ENCODE results near the gene LMO3. TPM values are rescaled to one million over a fixed set of nuclear protein-coding genes. Genes with fewer than 3 reads are reported as not detected.

The LMO3 gene
- total RNA-seq, 1 donor = not detected

GRCh38 chr12:16585781-16586180, 20.2 kb downstream of the LMO3 start:
- no peaks in the 10 kb centered on the region for H3K4me1 ChIP-seq (ENCODE audit: insufficient read depth, low read length)
- H3K9me3 ChIP-seq (ENCODE audit: low read depth, low read length) = no peaks in the 10 kb centered on the region
- H3K27me3 ChIP-seq (ENCODE audit: insufficient read depth, low read length) = no peaks in the 10 kb centered on the region
- H3K4me3 ChIP-seq (ENCODE audit: low read length) = no peak overlapping the region

DNA sequence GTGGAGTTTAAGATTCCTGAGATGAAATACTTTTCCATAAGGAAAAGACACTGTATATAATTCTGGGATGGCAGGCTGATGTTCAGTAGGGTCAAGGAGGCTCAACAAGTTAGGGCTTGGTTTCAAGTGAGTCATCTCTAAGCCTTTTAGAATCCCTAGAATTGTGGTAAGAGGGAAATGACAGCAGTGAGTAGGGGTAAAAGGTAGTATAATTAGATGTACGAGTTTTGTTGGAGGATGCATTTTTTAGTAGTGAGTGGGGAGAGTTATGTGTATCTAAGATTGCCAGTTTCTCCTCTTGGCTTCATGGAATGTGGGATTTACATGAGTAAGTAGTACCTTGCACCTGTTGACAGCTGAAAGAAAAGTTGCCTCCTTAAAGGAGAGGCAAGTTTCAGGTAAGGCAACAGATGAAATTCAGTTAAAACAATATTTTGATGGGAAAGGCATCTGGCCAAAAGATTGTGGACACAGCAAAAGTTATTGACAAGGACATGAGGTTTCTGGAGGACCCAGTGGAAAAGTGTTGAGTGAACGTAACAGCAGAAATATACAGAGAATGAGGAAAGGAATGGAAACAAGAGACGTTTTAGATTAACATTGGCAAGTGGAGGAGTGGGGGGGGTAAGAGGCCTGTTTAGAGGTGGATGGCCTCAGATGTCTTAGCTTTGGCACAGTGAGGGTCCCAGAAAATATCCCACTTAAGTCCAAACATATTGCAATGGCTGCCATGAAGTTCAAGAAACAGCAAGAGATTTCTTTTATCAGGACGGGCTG, 21.8 kb downstream of the LMO3 start:
- Histone ChIP-seq H3K9me3 (ENCODE audit: low read depth, low read length) (no peaks in the 10 kb centered on the region), H3K27me3 (ENCODE audit: insufficient read depth, low read length) (no peaks in the 10 kb centered on the region), H3K4me3 (ENCODE audit: low read length) (no peak overlapping the region), H3K4me1 (ENCODE audit: insufficient read depth, low read length) (no peaks in the 10 kb centered on the region)

- Histone ChIP-seq H3K4me1 (ENCODE audit: insufficient read depth, low read length) (no peaks in the 10 kb centered on the region), H3K9me3 (ENCODE audit: low read depth, low read length) (no peaks in the 10 kb centered on the region), H3K27me3 (ENCODE audit: insufficient read depth, low read length) (no peaks in the 10 kb centered on the region), H3K4me3 (ENCODE audit: low read length) (no peak overlapping the region)
Observed at GRCh38 chr12:16581416-16581815, 24.5 kb downstream of the LMO3 start.

DNA sequence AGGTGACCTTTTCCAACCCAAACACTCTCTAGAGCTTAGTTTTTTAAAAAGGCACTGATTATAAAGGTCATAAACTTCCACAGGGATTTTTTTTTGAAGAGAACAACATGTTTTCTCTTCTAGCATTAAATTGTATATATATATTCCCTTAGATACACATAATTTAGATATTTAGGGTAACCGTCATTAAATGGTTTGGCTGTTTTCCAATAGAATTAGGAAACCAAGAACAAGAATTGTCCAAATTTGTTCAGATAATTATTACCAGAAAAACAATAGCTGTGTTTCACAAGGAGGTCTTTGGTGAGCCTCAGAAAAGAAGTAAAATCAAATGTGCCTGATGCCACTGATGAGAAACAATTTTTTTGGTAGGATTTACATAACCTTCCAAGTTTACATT, 26.9 kb downstream of the LMO3 start:
- Histone ChIP-seq H3K4me3 (ENCODE audit: low read length) (no peak overlapping the region), H3K4me1 (ENCODE audit: insufficient read depth, low read length) (no peaks in the 10 kb centered on the region), H3K9me3 (ENCODE audit: low read depth, low read length) (no peaks in the 10 kb centered on the region), H3K27me3 (ENCODE audit: insufficient read depth, low read length) (no peaks in the 10 kb centered on the region)

DNA sequence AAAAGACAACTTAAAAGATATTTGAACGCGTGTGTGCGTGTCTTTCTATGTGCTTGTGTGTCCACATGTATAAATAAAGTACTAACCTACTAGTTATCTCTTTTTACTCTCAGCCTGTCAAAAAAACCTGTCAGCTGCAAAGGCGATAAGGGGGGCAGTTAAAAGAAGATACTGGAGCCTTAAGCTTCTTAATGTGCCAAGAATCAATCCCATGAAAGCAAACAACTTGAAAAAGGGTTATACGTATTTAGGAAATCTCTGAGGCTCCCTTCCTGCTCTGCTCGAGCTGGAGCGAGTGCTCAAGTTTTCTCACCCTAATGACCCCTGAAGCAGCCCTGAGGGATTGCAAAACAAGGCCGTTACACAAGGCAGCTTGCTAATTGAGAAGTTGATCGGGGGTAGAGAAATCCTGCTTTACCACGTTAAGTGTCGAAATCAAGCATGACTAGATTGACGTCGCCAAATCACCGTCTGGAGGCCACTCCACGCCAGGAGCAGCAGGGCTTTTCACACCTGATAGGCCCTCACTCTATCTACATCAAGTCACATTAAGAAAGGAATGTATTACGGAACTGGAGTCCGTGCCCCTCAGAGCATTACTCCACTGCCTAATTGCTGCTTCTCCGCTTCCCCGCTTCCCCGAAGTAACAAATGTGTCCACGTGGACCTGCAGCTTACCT, 32.4 kb downstream of the LMO3 start:
- H3K9me3 ChIP-seq (ENCODE audit: low read depth, low read length) = no peaks in the 10 kb centered on the region
- no peak overlapping the region for H3K4me3 ChIP-seq (ENCODE audit: low read length)
- H3K27me3 ChIP-seq (ENCODE audit: insufficient read depth, low read length) = no peaks in the 10 kb centered on the region
- no peaks in the 10 kb centered on the region for H3K4me1 ChIP-seq (ENCODE audit: insufficient read depth, low read length)

- no peaks in the 10 kb centered on the region for H3K27me3 ChIP-seq (ENCODE audit: insufficient read depth, low read length)
- no peaks in the 10 kb centered on the region for H3K4me1 ChIP-seq (ENCODE audit: insufficient read depth, low read length)
- H3K4me3 ChIP-seq (ENCODE audit: low read length) = no peak overlapping the region
- no peaks in the 10 kb centered on the region for H3K9me3 ChIP-seq (ENCODE audit: low read depth, low read length)
Observed at GRCh38 chr12:16568873-16569272, 37.1 kb downstream of the LMO3 start.

DNA sequence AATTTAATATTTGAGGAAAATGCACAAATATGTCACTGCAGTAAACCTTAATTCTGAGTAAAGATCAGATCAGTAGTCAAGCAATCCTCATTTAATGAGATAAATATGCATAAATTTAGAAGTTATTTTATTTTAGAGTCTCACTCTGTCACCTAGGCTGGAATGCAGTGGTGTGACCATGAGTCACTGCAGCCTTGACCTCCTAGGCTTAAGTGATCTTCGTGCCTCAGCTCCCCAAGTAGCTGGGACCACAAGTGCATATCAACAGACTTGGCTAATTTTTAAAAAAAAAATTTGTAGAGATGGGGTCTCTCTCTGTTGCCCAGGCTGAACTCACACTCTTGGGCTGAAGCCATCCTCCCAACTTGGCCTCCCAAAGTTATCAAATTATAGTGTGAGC, 41.3 kb downstream of the LMO3 start:
- H3K4me3 ChIP-seq (ENCODE audit: low read length) = no peak overlapping the region
- no peaks in the 10 kb centered on the region for H3K4me1 ChIP-seq (ENCODE audit: insufficient read depth, low read length)
- H3K9me3 ChIP-seq (ENCODE audit: low read depth, low read length) = no peaks in the 10 kb centered on the region
- no peaks in the 10 kb centered on the region for H3K27me3 ChIP-seq (ENCODE audit: insufficient read depth, low read length)

DNA sequence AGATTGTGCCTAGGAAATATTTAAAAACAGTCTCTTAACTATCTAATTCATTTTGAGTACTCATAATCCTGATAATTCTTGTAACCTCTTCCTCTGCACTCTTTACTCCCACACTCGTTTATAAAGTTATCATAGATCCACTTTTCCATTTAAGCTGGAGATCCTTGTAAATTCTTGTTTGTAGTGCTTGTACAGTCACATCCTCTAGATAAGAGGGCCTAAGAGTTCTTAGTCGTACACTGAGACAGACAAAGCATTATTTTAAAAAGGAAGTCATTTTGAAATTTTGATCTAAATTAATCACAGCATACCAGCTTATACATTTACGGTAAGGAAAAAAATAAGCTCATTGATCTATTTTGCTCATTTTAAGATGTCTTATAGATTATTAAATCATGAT, 42.5 kb downstream of the LMO3 start:
- H3K27me3 ChIP-seq (ENCODE audit: insufficient read depth, low read length) = no peaks in the 10 kb centered on the region
- H3K4me1 ChIP-seq (ENCODE audit: insufficient read depth, low read length) = no peaks in the 10 kb centered on the region
- no peak overlapping the region for H3K4me3 ChIP-seq (ENCODE audit: low read length)
- H3K9me3 ChIP-seq (ENCODE audit: low read depth, low read length) = no peaks in the 10 kb centered on the region

- no peaks in the 10 kb centered on the region for H3K9me3 ChIP-seq (ENCODE audit: low read depth, low read length)
- H3K4me3 ChIP-seq (ENCODE audit: low read length) = no peak overlapping the region
- no peaks in the 10 kb centered on the region for H3K27me3 ChIP-seq (ENCODE audit: insufficient read depth, low read length)
- no peaks in the 10 kb centered on the region for H3K4me1 ChIP-seq (ENCODE audit: insufficient read depth, low read length)
Observed at GRCh38 chr12:16562921-16563320, 43.0 kb downstream of the LMO3 start.

DNA sequence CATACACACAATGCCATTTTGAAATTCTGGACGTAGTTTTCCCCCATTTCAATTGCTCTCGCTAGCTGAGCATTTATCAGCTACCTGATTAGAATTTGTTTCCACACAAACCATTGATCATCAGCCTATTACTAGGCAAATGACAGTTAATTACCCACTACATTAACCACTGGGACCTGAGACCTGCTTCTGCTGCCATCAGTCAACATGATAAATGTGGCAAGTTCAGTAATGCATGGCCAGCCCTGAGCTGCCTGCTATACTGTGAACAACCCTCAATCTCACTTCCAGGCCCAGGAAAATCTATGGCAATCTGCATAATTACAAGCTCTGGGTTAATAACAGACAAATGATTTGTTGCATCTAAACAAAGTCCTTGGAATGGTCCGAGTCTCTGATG, 43.5 kb downstream of the LMO3 start:
- Histone ChIP-seq H3K4me1 (ENCODE audit: insufficient read depth, low read length) (no peaks in the 10 kb centered on the region), H3K4me3 (ENCODE audit: low read length) (no peak overlapping the region), H3K9me3 (ENCODE audit: low read depth, low read length) (no peaks in the 10 kb centered on the region), H3K27me3 (ENCODE audit: insufficient read depth, low read length) (no peaks in the 10 kb centered on the region)

DNA sequence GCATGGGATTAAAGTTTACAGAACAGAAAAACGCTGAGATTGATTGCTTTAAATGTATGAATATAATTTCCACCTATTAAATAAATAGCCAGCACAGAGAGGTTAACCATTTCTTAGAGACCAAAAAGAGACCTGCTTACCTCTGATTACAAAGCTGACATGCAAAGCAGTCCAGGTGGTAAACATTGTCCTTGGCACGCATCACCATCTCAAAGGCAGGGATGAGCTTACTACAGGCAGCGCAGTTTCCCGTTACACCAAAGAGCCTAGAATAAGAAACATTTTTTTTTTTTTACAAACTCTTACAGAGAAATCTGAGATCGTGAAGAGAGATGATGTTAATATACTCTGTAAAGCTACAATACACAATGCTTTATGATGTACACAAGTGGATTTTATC, 45.7 kb downstream of the LMO3 start:
- H3K4me3 ChIP-seq (ENCODE audit: low read length) = no peak overlapping the region
- H3K27me3 ChIP-seq (ENCODE audit: insufficient read depth, low read length) = no peaks in the 10 kb centered on the region
- no peaks in the 10 kb centered on the region for H3K4me1 ChIP-seq (ENCODE audit: insufficient read depth, low read length)
- H3K9me3 ChIP-seq (ENCODE audit: low read depth, low read length) = no peaks in the 10 kb centered on the region

DNA sequence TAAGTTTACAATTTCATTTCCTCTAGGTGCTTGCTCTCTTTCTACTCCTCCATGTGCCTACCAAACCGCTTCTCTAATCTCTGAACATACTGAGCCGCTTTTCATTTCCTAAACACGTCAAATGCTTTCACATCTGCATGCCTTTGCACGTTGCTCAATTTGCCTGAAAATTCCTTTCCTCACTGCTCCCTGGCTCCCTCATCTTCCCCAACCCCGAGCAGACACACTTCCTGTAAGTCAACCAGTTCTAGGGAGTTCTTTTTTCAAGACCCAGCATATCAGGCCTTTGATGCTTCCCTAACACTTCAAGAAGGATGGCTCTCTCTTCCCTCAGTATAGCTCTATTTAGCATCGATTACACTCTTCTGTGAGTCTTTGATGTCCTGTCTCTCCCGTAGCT, 50.3 kb downstream of the LMO3 start:
- H3K4me3 ChIP-seq (ENCODE audit: low read length) = no peak overlapping the region
- no peaks in the 10 kb centered on the region for H3K27me3 ChIP-seq (ENCODE audit: insufficient read depth, low read length)
- H3K9me3 ChIP-seq (ENCODE audit: low read depth, low read length) = no peaks in the 10 kb centered on the region
- H3K4me1 ChIP-seq (ENCODE audit: insufficient read depth, low read length) = no peaks in the 10 kb centered on the region

GRCh38 chr12:16553457-16553856, 52.5 kb downstream of the LMO3 start:
- Histone ChIP-seq H3K27me3 (ENCODE audit: insufficient read depth, low read length) (no peaks in the 10 kb centered on the region), H3K4me3 (ENCODE audit: low read length) (no peak overlapping the region), H3K9me3 (ENCODE audit: low read depth, low read length) (no peaks in the 10 kb centered on the region), H3K4me1 (ENCODE audit: insufficient read depth, low read length) (no peaks in the 10 kb centered on the region)

DNA sequence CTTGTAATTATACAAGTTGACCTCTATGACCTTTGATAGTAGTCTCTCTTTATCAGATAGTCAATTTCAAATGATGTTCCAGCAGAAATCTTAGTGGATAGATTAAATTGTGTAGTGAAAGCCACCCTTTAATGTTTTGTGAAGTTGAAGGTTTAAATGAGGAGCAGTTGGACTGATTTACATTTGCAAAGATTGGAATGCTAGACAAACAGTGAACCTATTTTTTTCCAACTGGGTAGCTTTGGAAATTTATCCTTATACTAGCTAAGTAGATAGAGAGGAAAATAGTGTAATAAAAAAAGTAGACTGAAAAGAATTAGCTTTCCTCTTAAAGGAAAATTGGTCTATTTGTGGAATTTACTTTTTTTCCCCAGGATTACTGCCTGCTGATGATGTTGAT, 53.7 kb downstream of the LMO3 start:
- Histone ChIP-seq H3K27me3 (ENCODE audit: insufficient read depth, low read length) (no peaks in the 10 kb centered on the region), H3K9me3 (ENCODE audit: low read depth, low read length) (no peaks in the 10 kb centered on the region)

GRCh38 chr12:16545836-16546235, 60.1 kb downstream of the LMO3 start:
- Histone ChIP-seq H3K4me3 (ENCODE audit: low read length) (no peak overlapping the region), H3K4me1 (ENCODE audit: insufficient read depth, low read length) (no peaks in the 10 kb centered on the region), H3K27me3 (ENCODE audit: insufficient read depth, low read length) (no peaks in the 10 kb centered on the region), H3K9me3 (ENCODE audit: low read depth, low read length) (no peaks in the 10 kb centered on the region)

More for the DNA sequence above, 53.7 kb downstream of the LMO3 start:
- Histone ChIP-seq H3K4me3 (ENCODE audit: low read length) (no peak overlapping the region), H3K4me1 (ENCODE audit: insufficient read depth, low read length) (no peaks in the 10 kb centered on the region)

DNA sequence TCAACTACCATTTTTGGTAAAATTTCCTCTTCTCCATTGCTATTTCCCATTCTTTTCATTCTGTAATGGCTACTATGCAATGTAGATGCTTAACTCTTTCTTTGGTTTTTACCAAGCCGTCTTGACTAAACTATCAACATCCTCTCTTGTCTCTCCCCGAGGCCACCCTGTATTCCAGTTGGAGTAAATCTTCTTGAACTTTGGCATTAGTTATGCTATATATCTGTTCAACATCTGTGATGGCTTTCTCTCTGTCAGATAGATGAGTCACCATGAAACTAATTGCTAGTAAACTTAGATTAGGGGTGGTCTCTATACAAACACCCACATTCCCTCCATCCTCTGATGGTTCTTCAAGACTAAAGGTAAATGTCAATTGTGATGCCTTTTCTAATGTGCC, 63.4 kb downstream of the LMO3 start:
- Histone ChIP-seq H3K4me3 (ENCODE audit: low read length) (no peak overlapping the region), H3K4me1 (ENCODE audit: insufficient read depth, low read length) (no peaks in the 10 kb centered on the region), H3K9me3 (ENCODE audit: low read depth, low read length) (no peaks in the 10 kb centered on the region), H3K27me3 (ENCODE audit: insufficient read depth, low read length) (no peaks in the 10 kb centered on the region)

Data from mononuclear cell (primary cell).